IMR-90 (cell line): ENCODE measurements around the gene CST3. TPM values are rescaled to one million over a fixed set of nuclear protein-coding genes. Genes with fewer than 3 reads are reported as not detected.

ENCODE experiments used
- ATAC-seq: fragments of 200-7000 bp; cut with Tn5 transposase; 2 replicates; pipeline ENCODE4 v1.9.1; 2020; ENCODE audit warnings: low read depth, mild to moderate bottlenecking, moderate library complexity
- BruUV-seq: library from RNA; stranded (reverse); fragments of 400-500 nt; replicated peaks from 2 replicates; lab custom pipeline; 2021; lab: Mats Ljungman, UMichigan
- CTCF ChIA-PET: fragments of 300-600 bp; formaldehyde crosslinking; extraction: SDS; loops from one replicate; lab custom pipeline; 2021; ENCODE audit warnings: antibody characterized with exemption; lab: Yijun Ruan, JAX
- POLR2A ChIA-PET: fragments of 300-600 bp; sonication (Branson Sonifier 250); formaldehyde crosslinking; loops from one replicate; lab custom pipeline; 2022; ENCODE audit warnings: antibody characterized with exemption; ENCODE audit not compliant: unreplicated experiment; lab: Charles Lee
- DNase-seq: peaks from one replicate; pipeline ENCODE4 v3.0.0; 2013
- H2AFZ ChIP-seq: replicated peaks from 2 replicates; pipeline ENCODE3; 2013; ENCODE audit warnings: low read length, mild to moderate bottlenecking; ENCODE audit not compliant: poor library complexity
- H2AK5ac ChIP-seq: 2 replicates; pipeline ENCODE4 v1.6.1; 2013; ENCODE audit warnings: low read depth, low read length, inconsistent platforms
- H2AK9ac ChIP-seq: replicated peaks from 2 replicates; pipeline ENCODE3; 2013; ENCODE audit warnings: mild to moderate bottlenecking, low read depth, low read length, moderate library complexity; ENCODE audit not compliant: poor library complexity
- H2BK120ac ChIP-seq: 2 replicates; pipeline ENCODE4 v1.6.1; 2013; ENCODE audit warnings: low read depth, low read length, inconsistent platforms
- H2BK15ac ChIP-seq: 3 replicates; pipeline ENCODE4 v1.6.1; 2013; ENCODE audit warnings: low read depth, low read length, inconsistent platforms
- H2BK20ac ChIP-seq: 2 replicates; pipeline ENCODE4 v1.6.1; 2013; ENCODE audit warnings: low read depth, mild to moderate bottlenecking, inconsistent platforms, low read length, moderate library complexity
- H2BK5ac ChIP-seq: 2 replicates; pipeline ENCODE4 v1.6.1; 2013; ENCODE audit warnings: mild to moderate bottlenecking, low read depth, low read length, inconsistent platforms; ENCODE audit not compliant: poor library complexity, severe bottlenecking
- H3K14ac ChIP-seq: replicated peaks from 2 replicates; pipeline ENCODE4 v1.6.1; 2013; ENCODE audit warnings: low read depth, low read length, inconsistent platforms
- H3K18ac ChIP-seq: 2 replicates; pipeline ENCODE4 v1.6.1; 2013; ENCODE audit warnings: low read depth, low read length, control low read depth
- H3K23ac ChIP-seq: 2 replicates; pipeline ENCODE4 v1.6.1; 2013; ENCODE audit warnings: low read depth, low read length, inconsistent platforms
- H3K27ac ChIP-seq: 2 replicates; pipeline ENCODE4 v1.5.1; 2013; ENCODE audit warnings: mild to moderate bottlenecking, control low read depth, low read length; ENCODE audit not compliant: insufficient read depth
- H3K27me3 ChIP-seq: 2 replicates; pipeline ENCODE4 v1.6.1; 2013; ENCODE audit warnings: low read length; ENCODE audit not compliant: control insufficient read depth, insufficient read depth
- H3K36me3 ChIP-seq: 2 replicates; pipeline ENCODE4 v1.6.1; 2013; ENCODE audit warnings: low read length, mixed read lengths; ENCODE audit not compliant: control insufficient read depth, insufficient read depth
- H3K4ac ChIP-seq: 2 replicates; pipeline ENCODE4 v1.6.1; 2013; ENCODE audit warnings: low read depth, low read length, inconsistent platforms
- H3K4me1 ChIP-seq: 2 replicates; pipeline ENCODE4 v1.6.1; 2013; ENCODE audit warnings: low read length, mixed read lengths; ENCODE audit not compliant: control insufficient read depth, insufficient read depth
- H3K4me2 ChIP-seq: 2 replicates; pipeline ENCODE4 v1.6.1; 2013; ENCODE audit warnings: low read depth, mild to moderate bottlenecking, control low read depth, low read length, moderate library complexity
- H3K4me3 ChIP-seq: 2 replicates; pipeline ENCODE4 v1.5.1; 2013; ENCODE audit warnings: low read depth, mild to moderate bottlenecking, control low read depth, low read length, moderate library complexity; ENCODE audit not compliant: insufficient read depth
- H3K56ac ChIP-seq: 2 replicates; pipeline ENCODE4 v1.6.1; 2013; ENCODE audit warnings: low read length, inconsistent platforms; ENCODE audit not compliant: insufficient read depth; ENCODE audit errors: extremely low read depth
- H3K79me1 ChIP-seq, 2 experiments: 2 replicates each; pipeline ENCODE4 v1.6.1; 2013; ENCODE audit warnings: low read length in 2 of 2, inconsistent platforms in 1 of 2, low read depth in 1 of 2
- H3K9ac ChIP-seq: 2 replicates; pipeline ENCODE4 v1.6.1; 2013; ENCODE audit warnings: low read depth, low read length, control low read depth
- H3K9me1 ChIP-seq: 2 replicates; pipeline ENCODE4 v1.6.1; 2013; ENCODE audit warnings: low read length, inconsistent platforms; ENCODE audit not compliant: insufficient read depth
- H3K9me3 ChIP-seq: 2 replicates; pipeline ENCODE4 v1.6.1; 2013; ENCODE audit warnings: low read length; ENCODE audit not compliant: control insufficient read depth, insufficient read depth
- H4K20me1 ChIP-seq: 2 replicates; pipeline ENCODE4 v1.6.1; 2013; ENCODE audit warnings: low read length, inconsistent platforms; ENCODE audit not compliant: insufficient read depth
- H4K5ac ChIP-seq: 2 replicates; pipeline ENCODE4 v1.6.1; 2013; ENCODE audit warnings: mild to moderate bottlenecking, low read depth, low read length, control low read depth
- H4K8ac ChIP-seq, 2 experiments: 2 replicates each; pipeline ENCODE4 v1.6.1; 2013; ENCODE audit warnings: low read depth in 2 of 2, low read length in 2 of 2, control low read depth in 1 of 2, inconsistent platforms in 1 of 2
- H4K91ac ChIP-seq: 2 replicates; pipeline ENCODE4 v1.6.1; 2013; ENCODE audit warnings: low read depth, low read length, inconsistent platforms; ENCODE audit not compliant: insufficient read depth
- CEBPB ChIP-seq: IDR thresholded peaks from 2 replicates; pipeline ENCODE4 v1.6.1; 2012; ENCODE audit warnings: low read depth, low read length, improper control_type of control experiment
- CHD1 ChIP-seq: IDR thresholded peaks from 2 replicates; pipeline ENCODE4 v1.6.1; 2012; ENCODE audit warnings: low read depth, low read length, improper control_type of control experiment
- ELK1 ChIP-seq: fragments of 150-350 bp; IDR thresholded peaks from 2 replicates; pipeline ENCODE4 v1.6.1; 2016; ENCODE audit warnings: low read depth, mild to moderate bottlenecking, low read length, moderate library complexity, borderline replicate concordance
- MAZ ChIP-seq: IDR thresholded peaks from 2 replicates; pipeline ENCODE4 v1.6.1; 2012; ENCODE audit warnings: low read depth, mild to moderate bottlenecking, low read length, improper control_type of control experiment, moderate library complexity, borderline replicate concordance
- RCOR1 ChIP-seq: IDR thresholded peaks from 2 replicates; pipeline ENCODE4 v1.6.1; 2012; ENCODE audit warnings: mild to moderate bottlenecking, low read length, improper control_type of control experiment; ENCODE audit not compliant: insufficient replicate concordance
- WGBS, 2 experiments: methylation state at CpG; one replicate each; pipeline versions ENCODE4 v1.1.5 to v1.1.7; 2013; ENCODE audit warnings: missing lambda C conversion rate in 2 of 2; ENCODE audit not compliant: insufficient read length in 1 of 2; ENCODE audit errors: extremely low coverage in 2 of 2; 5-methylcytosine and 5-hydroxymethylcytosine counted together
- dilution Hi-C: fragments of 300-500 bp; cut with HindIII; formaldehyde crosslinking; loops from one replicate; pipeline ENCODE4 v1.14.3; 2018; ENCODE audit warnings: low sequenced_read_pairs; ENCODE audit not compliant: unreplicated experiment
- in situ Hi-C: fragments of 300-500 bp; cut with MboI; formaldehyde crosslinking; loops from 3 replicates; pipeline ENCODE4 v1.14.3; 2019; ENCODE audit warnings: low sequenced_read_pairs, inconsistent platforms, mixed read lengths
- intact Hi-C: fragments of 100-400 bp; cut with micrococcal nuclease; formaldehyde crosslinking; loops from 2 replicates; pipeline ENCODE4 v1.10.0; 2022
- polyA plus RNA-seq, 3 experiments: library from polyadenylated mRNA; depleted of rRNA; stranded (reverse); fragments of >200 nt; gene quantifications; 2 replicates each; pipeline ENCODE4 v1.2.3, GENCODE V29; 2012; ENCODE audit warnings: low replicate concordance in 1 of 3
- total RNA-seq: library from RNA; depleted of rRNA; stranded (reverse); fragments of >200 nt; gene quantifications from 2 replicates; pipeline ENCODE4 v1.2.3, GENCODE V29; 2012
- TF ChIP-seq, protein P1 (sequence below): conservative IDR thresholded peaks from 2 replicates; pipeline ENCODE4 v1.5.1; 2012; ENCODE audit warnings: mild to moderate bottlenecking, low read depth, low read length, improper control_type of control experiment

CST3 gene
- total and polyA plus RNA-seq, 2 of the 4 experiments (the other 2 are of a cell fraction) = 26.0 to 471 TPM

- no peak overlapping the region for H2AK5ac ChIP-seq
- no peak overlapping the region for H4K8ac ChIP-seq
- no peak overlapping the region for H2BK20ac ChIP-seq
- TF ChIP-seq, protein P1, sequence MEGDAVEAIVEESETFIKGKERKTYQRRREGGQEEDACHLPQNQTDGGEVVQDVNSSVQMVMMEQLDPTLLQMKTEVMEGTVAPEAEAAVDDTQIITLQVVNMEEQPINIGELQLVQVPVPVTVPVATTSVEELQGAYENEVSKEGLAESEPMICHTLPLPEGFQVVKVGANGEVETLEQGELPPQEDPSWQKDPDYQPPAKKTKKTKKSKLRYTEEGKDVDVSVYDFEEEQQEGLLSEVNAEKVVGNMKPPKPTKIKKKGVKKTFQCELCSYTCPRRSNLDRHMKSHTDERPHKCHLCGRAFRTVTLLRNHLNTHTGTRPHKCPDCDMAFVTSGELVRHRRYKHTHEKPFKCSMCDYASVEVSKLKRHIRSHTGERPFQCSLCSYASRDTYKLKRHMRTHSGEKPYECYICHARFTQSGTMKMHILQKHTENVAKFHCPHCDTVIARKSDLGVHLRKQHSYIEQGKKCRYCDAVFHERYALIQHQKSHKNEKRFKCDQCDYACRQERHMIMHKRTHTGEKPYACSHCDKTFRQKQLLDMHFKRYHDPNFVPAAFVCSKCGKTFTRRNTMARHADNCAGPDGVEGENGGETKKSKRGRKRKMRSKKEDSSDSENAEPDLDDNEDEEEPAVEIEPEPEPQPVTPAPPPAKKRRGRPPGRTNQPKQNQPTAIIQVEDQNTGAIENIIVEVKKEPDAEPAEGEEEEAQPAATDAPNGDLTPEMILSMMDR = no peak
- no peak for TF ChIP-seq ELK1
- TF ChIP-seq CEBPB = no peak
- TF ChIP-seq CHD1 = no peak
- no peak for TF ChIP-seq RCOR1
- no peak for TF ChIP-seq MAZ
- H2BK5ac ChIP-seq = no peak overlapping the region
- H3K4me1 ChIP-seq = peaks cover 8% of the 10 kb centered on the region
- H3K56ac ChIP-seq = no peak overlapping the region
- no peak overlapping the region for H3K4me2 ChIP-seq
- ATAC-seq = no peak
- no peak overlapping the region for H3K18ac ChIP-seq
- H3K4ac ChIP-seq = no peak overlapping the region
- peaks cover 6% of the 10 kb centered on the region; the same call in 1 of the 2 replicates for H3K9me1 ChIP-seq
- H3K36me3 ChIP-seq = peaks cover 16% of the 10 kb centered on the region
- intact Hi-C loops (no loop called here), dilution Hi-C loops (no loop called here), in situ Hi-C loops (loop anchor here (25.0 kb wide), 2 partner anchors 1628 to 1778 kb away; partner anchors contain the start of gene GINS1)
- no peak overlapping the region for H2AK9ac ChIP-seq
- POLR2A ChIA-PET = no interaction called here
- no peak for DNase-seq
- no peaks in the 10 kb centered on the region for H3K27me3 ChIP-seq
- WGBS, 2 experiments = 100% methylated on average over 1 of the region's 8 CpGs; no CpG with 5 or more reads in 1 of the 2 experiments
- H2AFZ ChIP-seq = no peak overlapping the region
- BruUV-seq = no TSS peak
- no peak overlapping the region for H3K23ac ChIP-seq
- CTCF ChIA-PET = no interaction called here
- H4K20me1 ChIP-seq = peaks cover 6% of the 10 kb centered on the region; the same call in 1 of the 2 replicates
- no peak overlapping the region for H3K4me3 ChIP-seq
- H3K27ac ChIP-seq = no peak overlapping the region
- H3K79me1 ChIP-seq = peaks cover 17 to 29% of the 10 kb centered on the region in 2 experiments
- no peak overlapping the region for H3K14ac ChIP-seq
- H3K9ac ChIP-seq = no peak overlapping the region
- no peak overlapping the region for H2BK15ac ChIP-seq
- H4K91ac ChIP-seq = no peak overlapping the region
- no peak overlapping the region for H2BK120ac ChIP-seq
- H4K5ac ChIP-seq = no peak overlapping the region
- no peaks in the 10 kb centered on the region for H3K9me3 ChIP-seq
Observed at GRCh38 chr20:23634044-23634801, 3.5 kb downstream of the CST3 start.
